ENCODE results near the gene MPIG6B.

DNA sequence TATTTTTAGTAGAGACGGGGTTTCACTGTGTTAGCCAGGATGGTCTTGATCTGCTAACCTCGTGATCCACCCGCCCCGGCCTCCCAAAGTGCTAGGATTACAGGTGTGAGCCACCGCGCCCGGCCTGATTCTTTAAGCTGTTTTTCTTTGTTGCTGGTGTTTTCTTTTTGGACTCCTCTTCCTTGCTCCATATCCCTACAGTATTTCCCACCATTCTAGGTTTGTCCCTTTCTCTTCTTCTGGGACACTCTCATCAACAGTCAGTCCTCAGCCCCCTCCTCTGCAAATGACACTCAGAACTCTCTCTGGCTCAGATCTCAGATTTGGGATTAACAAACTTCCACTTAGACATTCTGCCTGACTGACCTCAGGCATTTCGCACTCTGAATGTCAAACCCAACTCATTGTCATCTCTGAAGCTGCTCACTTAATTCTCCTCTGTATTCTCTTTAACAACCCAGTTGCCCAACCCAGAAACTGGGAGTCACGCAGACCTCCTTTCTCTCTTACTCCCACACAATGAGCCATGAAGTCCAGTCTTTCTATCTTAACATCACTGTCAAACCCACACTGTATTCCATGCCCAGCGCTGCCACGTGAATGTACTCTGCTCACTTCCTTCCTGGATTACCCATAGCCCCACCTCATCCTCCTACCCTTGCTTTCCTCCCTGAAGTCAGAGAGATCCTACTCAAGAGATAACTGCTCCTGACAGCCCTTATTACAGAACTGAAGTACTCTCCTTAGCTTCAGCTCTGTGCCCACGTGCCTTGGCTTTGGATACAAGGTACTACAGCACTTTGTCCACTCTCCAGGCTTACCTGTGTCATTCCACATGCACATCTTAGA lies 2.6 kb downstream of the MPIG6B start:
- TF ChIP-seq, protein P1, sequence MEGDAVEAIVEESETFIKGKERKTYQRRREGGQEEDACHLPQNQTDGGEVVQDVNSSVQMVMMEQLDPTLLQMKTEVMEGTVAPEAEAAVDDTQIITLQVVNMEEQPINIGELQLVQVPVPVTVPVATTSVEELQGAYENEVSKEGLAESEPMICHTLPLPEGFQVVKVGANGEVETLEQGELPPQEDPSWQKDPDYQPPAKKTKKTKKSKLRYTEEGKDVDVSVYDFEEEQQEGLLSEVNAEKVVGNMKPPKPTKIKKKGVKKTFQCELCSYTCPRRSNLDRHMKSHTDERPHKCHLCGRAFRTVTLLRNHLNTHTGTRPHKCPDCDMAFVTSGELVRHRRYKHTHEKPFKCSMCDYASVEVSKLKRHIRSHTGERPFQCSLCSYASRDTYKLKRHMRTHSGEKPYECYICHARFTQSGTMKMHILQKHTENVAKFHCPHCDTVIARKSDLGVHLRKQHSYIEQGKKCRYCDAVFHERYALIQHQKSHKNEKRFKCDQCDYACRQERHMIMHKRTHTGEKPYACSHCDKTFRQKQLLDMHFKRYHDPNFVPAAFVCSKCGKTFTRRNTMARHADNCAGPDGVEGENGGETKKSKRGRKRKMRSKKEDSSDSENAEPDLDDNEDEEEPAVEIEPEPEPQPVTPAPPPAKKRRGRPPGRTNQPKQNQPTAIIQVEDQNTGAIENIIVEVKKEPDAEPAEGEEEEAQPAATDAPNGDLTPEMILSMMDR (IDR thresholded peaks at IDR 0.05): no peak
- TF ChIP-seq POLR2A (IDR thresholded peaks at IDR 0.05): no peak

All from heart left ventricle (tissue), 13 donors.